ENCODE results near the gene DOCK9.

DNA sequence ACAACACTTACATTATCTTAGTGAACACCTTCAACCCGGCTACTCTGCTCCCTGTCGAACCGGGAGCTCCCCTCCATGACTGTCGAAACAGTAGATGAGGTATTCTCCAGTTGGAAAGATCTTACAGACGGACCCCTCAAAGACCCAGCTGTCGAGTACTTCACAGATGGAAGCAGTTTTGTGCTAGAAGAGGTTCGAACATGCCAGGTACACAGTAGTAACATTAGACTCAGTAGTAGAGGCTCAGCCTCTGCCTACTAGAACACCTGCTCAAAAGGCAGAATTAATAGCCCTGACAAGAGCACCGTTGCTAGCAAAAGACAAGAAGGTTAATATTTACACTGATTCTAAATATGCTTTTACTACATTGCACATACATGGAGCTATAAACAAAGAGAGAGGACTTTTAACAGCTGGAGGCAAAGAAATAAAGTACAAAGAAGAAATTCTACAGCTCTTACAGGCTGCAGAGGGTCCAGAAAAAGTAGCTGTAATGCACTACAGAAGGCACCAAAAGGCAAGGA, 211.8 kb downstream of the DOCK9 start:
- TF ChIP-seq, protein P1, sequence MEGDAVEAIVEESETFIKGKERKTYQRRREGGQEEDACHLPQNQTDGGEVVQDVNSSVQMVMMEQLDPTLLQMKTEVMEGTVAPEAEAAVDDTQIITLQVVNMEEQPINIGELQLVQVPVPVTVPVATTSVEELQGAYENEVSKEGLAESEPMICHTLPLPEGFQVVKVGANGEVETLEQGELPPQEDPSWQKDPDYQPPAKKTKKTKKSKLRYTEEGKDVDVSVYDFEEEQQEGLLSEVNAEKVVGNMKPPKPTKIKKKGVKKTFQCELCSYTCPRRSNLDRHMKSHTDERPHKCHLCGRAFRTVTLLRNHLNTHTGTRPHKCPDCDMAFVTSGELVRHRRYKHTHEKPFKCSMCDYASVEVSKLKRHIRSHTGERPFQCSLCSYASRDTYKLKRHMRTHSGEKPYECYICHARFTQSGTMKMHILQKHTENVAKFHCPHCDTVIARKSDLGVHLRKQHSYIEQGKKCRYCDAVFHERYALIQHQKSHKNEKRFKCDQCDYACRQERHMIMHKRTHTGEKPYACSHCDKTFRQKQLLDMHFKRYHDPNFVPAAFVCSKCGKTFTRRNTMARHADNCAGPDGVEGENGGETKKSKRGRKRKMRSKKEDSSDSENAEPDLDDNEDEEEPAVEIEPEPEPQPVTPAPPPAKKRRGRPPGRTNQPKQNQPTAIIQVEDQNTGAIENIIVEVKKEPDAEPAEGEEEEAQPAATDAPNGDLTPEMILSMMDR (conservative IDR thresholded peaks at IDR 0.05; ENCODE audit: low read depth, low read length), result no peak
- no peak for TF ChIP-seq EZH2 (IDR thresholded peaks at IDR 0.05; ENCODE audit: low read length, unreplicated experiment)
